Measurements from ENCODE around the gene RBBP8NL. TPM values are rescaled to one million over a fixed set of nuclear protein-coding genes. Genes with fewer than 3 reads are reported as not detected.

The RBBP8NL gene
- total RNA-seq, 1 experiment from 2014 or later = 1.5 TPM

DNA sequence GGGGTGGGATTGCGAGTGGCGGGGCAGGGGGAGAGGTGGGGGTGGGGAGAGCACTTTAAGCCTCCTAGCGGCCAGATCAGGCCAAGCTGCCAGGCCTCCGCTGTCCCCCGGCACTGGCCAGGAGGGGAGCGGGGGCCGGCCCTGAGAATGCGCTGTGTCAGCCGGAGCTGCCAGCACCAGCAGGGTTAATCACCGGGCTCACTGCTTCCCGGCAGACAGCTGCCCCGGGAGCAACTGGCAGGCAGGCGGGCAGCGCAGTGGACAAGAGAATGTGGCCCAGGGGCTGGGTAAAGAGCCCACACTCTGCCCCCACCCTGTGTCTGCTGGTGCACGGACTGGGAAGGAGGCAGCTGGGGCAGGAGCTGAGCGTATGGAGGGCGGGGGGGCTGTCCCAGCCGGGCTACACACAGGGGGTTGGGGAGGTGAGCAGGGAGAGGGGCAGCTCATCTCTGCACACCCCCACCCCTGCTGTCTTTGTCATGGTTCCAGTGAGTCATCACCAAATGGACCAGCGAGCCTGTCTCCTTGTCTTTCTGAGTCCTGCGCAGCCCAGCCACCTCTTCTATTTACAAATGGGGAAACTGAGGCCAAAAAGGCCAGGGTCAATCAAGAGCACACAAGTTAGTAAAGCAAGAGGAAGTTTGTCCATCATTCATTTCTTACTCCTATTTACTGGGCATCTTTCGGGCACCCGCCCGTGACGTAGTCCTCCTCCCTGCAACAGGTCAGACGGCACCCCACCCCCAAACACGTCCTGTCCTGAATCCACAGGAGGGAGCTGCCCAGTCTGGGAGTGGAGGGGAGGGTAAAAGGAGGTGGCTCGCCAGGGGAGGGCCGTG, 58.1 kb downstream of the RBBP8NL start (continued):
- TF ChIP-seq, protein P1, sequence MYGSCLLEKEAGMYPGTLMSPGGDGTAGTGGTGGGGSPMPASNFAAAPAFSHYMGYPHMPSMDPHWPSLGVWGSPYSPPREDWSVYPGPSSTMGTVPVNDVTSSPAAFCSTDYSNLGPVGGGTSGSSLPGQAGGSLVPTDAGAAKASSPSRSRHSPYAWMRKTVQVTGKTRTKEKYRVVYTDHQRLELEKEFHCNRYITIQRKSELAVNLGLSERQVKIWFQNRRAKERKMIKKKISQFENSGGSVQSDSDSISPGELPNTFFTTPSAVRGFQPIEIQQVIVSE (CRISPR knock-in tag; IDR thresholded peaks at IDR 0.05; ENCODE audit: borderline replicate concordance) = no peak
- TF ChIP-seq GRHL2 (CRISPR knock-in tag; IDR thresholded peaks at IDR 0.05; ENCODE audit: insufficient replicate concordance, severe bottlenecking) (no peak), GTF2I (CRISPR knock-in tag; conservative IDR thresholded peaks at IDR 0.05) (no peak), ZNF671 (CRISPR knock-in tag; IDR thresholded peaks at IDR 0.05) (no peak), MYBL2 (CRISPR knock-in tag; IDR thresholded peaks at IDR 0.05) (no peak), RORB (CRISPR knock-in tag; IDR thresholded peaks at IDR 0.05) (no peak), ZNF263 (CRISPR knock-in tag; IDR thresholded peaks at IDR 0.05; ENCODE audit: low read depth) (no peak), NFATC4 (CRISPR knock-in tag; IDR thresholded peaks at IDR 0.05) (no peak)
- TF ChIP-seq, protein P2, sequence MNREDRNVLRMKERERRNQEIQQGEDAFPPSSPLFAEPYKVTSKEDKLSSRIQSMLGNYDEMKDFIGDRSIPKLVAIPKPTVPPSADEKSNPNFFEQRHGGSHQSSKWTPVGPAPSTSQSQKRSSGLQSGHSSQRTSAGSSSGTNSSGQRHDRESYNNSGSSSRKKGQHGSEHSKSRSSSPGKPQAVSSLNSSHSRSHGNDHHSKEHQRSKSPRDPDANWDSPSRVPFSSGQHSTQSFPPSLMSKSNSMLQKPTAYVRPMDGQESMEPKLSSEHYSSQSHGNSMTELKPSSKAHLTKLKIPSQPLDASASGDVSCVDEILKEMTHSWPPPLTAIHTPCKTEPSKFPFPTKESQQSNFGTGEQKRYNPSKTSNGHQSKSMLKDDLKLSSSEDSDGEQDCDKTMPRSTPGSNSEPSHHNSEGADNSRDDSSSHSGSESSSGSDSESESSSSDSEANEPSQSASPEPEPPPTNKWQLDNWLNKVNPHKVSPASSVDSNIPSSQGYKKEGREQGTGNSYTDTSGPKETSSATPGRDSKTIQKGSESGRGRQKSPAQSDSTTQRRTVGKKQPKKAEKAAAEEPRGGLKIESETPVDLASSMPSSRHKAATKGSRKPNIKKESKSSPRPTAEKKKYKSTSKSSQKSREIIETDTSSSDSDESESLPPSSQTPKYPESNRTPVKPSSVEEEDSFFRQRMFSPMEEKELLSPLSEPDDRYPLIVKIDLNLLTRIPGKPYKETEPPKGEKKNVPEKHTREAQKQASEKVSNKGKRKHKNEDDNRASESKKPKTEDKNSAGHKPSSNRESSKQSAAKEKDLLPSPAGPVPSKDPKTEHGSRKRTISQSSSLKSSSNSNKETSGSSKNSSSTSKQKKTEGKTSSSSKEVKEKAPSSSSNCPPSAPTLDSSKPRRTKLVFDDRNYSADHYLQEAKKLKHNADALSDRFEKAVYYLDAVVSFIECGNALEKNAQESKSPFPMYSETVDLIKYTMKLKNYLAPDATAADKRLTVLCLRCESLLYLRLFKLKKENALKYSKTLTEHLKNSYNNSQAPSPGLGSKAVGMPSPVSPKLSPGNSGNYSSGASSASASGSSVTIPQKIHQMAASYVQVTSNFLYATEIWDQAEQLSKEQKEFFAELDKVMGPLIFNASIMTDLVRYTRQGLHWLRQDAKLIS (CRISPR knock-in tag; IDR thresholded peaks at IDR 0.05; ENCODE audit: borderline replicate concordance) = no peak
- TF ChIP-seq, protein P3, sequence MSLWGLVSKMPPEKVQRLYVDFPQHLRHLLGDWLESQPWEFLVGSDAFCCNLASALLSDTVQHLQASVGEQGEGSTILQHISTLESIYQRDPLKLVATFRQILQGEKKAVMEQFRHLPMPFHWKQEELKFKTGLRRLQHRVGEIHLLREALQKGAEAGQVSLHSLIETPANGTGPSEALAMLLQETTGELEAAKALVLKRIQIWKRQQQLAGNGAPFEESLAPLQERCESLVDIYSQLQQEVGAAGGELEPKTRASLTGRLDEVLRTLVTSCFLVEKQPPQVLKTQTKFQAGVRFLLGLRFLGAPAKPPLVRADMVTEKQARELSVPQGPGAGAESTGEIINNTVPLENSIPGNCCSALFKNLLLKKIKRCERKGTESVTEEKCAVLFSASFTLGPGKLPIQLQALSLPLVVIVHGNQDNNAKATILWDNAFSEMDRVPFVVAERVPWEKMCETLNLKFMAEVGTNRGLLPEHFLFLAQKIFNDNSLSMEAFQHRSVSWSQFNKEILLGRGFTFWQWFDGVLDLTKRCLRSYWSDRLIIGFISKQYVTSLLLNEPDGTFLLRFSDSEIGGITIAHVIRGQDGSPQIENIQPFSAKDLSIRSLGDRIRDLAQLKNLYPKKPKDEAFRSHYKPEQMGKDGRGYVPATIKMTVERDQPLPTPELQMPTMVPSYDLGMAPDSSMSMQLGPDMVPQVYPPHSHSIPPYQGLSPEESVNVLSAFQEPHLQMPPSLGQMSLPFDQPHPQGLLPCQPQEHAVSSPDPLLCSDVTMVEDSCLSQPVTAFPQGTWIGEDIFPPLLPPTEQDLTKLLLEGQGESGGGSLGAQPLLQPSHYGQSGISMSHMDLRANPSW (CRISPR knock-in tag; conservative IDR thresholded peaks at IDR 0.05; ENCODE audit: low read depth) = no peak
- TF ChIP-seq, protein P4, sequence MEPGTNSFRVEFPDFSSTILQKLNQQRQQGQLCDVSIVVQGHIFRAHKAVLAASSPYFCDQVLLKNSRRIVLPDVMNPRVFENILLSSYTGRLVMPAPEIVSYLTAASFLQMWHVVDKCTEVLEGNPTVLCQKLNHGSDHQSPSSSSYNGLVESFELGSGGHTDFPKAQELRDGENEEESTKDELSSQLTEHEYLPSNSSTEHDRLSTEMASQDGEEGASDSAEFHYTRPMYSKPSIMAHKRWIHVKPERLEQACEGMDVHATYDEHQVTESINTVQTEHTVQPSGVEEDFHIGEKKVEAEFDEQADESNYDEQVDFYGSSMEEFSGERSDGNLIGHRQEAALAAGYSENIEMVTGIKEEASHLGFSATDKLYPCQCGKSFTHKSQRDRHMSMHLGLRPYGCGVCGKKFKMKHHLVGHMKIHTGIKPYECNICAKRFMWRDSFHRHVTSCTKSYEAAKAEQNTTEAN (CRISPR knock-in tag; IDR thresholded peaks at IDR 0.05) = 0 out of 2 replicates have a peak, but pooled peaks have one; percentile 44
- TF ChIP-seq, protein P5, sequence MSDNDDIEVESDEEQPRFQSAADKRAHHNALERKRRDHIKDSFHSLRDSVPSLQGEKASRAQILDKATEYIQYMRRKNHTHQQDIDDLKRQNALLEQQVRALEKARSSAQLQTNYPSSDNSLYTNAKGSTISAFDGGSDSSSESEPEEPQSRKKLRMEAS (CRISPR knock-in tag; IDR thresholded peaks at IDR 0.05) = no peak
- TF ChIP-seq, protein P6, sequence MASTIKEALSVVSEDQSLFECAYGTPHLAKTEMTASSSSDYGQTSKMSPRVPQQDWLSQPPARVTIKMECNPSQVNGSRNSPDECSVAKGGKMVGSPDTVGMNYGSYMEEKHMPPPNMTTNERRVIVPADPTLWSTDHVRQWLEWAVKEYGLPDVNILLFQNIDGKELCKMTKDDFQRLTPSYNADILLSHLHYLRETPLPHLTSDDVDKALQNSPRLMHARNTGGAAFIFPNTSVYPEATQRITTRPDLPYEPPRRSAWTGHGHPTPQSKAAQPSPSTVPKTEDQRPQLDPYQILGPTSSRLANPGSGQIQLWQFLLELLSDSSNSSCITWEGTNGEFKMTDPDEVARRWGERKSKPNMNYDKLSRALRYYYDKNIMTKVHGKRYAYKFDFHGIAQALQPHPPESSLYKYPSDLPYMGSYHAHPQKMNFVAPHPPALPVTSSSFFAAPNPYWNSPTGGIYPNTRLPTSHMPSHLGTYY (CRISPR knock-in tag; IDR thresholded peaks at IDR 0.05) = no peak

DNA sequence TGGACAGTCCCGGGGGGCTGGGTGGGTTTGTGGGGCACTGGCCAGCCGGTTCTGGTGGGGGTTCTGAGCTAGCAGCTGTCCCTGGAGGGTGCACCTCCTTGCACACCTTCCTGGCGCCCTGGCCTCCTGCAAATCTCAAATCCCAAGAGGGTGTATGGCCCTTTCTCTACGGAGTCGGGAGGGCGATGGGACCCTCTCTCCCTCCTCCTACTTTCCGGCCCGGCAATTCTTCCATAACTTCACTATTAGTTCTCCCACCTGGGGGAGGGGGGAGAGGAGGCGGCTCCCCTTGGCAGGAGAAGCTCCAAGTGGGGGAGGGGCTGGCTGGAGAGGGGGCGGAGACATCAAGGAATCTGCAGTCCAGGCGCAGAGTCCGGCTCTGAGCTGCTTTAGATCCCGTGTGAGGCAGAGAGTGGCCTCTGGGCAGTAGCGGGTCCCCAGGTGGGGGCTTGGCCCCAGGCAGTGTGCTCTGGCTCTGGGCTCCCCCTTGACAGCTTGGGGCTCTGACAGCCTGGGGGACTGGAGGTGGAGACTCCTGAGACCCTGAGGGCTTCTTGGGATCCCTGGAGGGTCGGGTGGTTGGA, 58.9 kb downstream of the RBBP8NL start:
- ChIA-PET CTCF (interaction anchor here (0.8 to 9.1 kb wide), 29 partner anchors 10 to 1605 kb away, joined by 3 to 137 read pairs (median 4); partner anchors contain the start of genes ADRM1 and RPS21), POLR2A (interaction anchor here (0.8 to 4.8 kb wide), 10 partner anchors 8 to 558 kb away, joined by 3 to 29 read pairs (median 4); partner anchors contain the start of genes DIDO1 and RPS21)
- peak overlapping the region; percentile 68 for H3K4me3 Mint-ChIP-seq
- H3K27me3 Mint-ChIP-seq (ENCODE audit: low read depth) = no peaks in the 10 kb centered on the region; the same call in 1 of the 2 replicates
- DNase-seq (ENCODE audit: low spot score) = peak; percentile 90
- no peaks in the 10 kb centered on the region for H3K9me3 Mint-ChIP-seq
- H3K27ac Mint-ChIP-seq = peak overlapping the region; percentile 74; the same call in 1 of the 2 replicates
- H3K4me1 Mint-ChIP-seq = peaks cover 35% of the 10 kb centered on the region
- ATAC-seq = peak; percentile 24
- H3K36me3 Mint-ChIP-seq = no peaks in the 10 kb centered on the region
- TF ChIP-seq RORB (CRISPR knock-in tag; IDR thresholded peaks at IDR 0.05) (no peak), GABPB1 (CRISPR knock-in tag; IDR thresholded peaks at IDR 0.05) (0 out of 2 replicates have a peak, but pooled peaks have one; percentile 7), MXD4 (CRISPR knock-in tag; IDR thresholded peaks at IDR 0.05; ENCODE audit: borderline replicate concordance) (no peak), CREM (CRISPR knock-in tag; IDR thresholded peaks at IDR 0.05) (no peak), NR1H2 (CRISPR knock-in tag; IDR thresholded peaks at IDR 0.05) (no peak), ESRRA (CRISPR knock-in tag; IDR thresholded peaks at IDR 0.05; ENCODE audit: borderline replicate concordance) (no peak), ZNF232 (CRISPR knock-in tag; IDR thresholded peaks at IDR 0.05) (0 out of 2 replicates have a peak, but pooled peaks have one; percentile 20), ZNF423 (CRISPR knock-in tag; IDR thresholded peaks at IDR 0.05) (no peak), TEAD1 (CRISPR knock-in tag; IDR thresholded peaks at IDR 0.05) (0 out of 2 replicates have a peak, but pooled peaks have one; percentile 15), SMAD4 (CRISPR knock-in tag; IDR thresholded peaks at IDR 0.05) (no peak), ZNF263 (CRISPR knock-in tag; IDR thresholded peaks at IDR 0.05; ENCODE audit: low read depth) (no peak)
- TF ChIP-seq, protein P4 (CRISPR knock-in tag; IDR thresholded peaks at IDR 0.05) = no peak

All from WTC11 (cell line).